Neural cell (in vitro differentiated cells): ENCODE results near the gene NOLC1. TPM values are rescaled to one million over a fixed set of nuclear protein-coding genes. Genes with fewer than 3 reads are reported as not detected.

Source experiments
- H2AFZ ChIP-seq: fragments of 200-600, 300-800 bp; sonication (generic), shearing (Covaris generic); 2 replicates; pipeline ENCODE4 v1.6.0; 2014; ENCODE audit warnings: low read depth, mild to moderate bottlenecking, antibody characterized with exemption, low read length, moderate library complexity
- H3F3A ChIP-seq: fragments of 200-600 bp; shearing (Covaris generic); 2 replicates; pipeline ENCODE4 v1.6.1; 2016; ENCODE audit warnings: mild to moderate bottlenecking, moderate library complexity, mixed read lengths, antibody characterized with exemption, low read length; ENCODE audit not compliant: insufficient read depth, poor library complexity, severe bottlenecking
- H3K27ac ChIP-seq: fragments of 200-600, 300-800 bp; sonication (generic), shearing (Covaris generic); 2 replicates; pipeline ENCODE4 v1.5.1; 2014; ENCODE audit warnings: mild to moderate bottlenecking, low read length, moderate library complexity
- H3K27me3 ChIP-seq: fragments of 300-800, 200-600 bp; sonication (generic), shearing (Covaris generic); 2 replicates; pipeline ENCODE4 v1.6.0; 2014; ENCODE audit warnings: mild to moderate bottlenecking, low read depth, low read length, moderate library complexity; ENCODE audit not compliant: insufficient read depth
- H3K36me3 ChIP-seq: fragments of 300-800, 200-600 bp; sonication (generic), shearing (Covaris generic); 2 replicates; pipeline ENCODE4 v1.5.1; 2014; ENCODE audit warnings: mild to moderate bottlenecking, antibody characterized with exemption, low read length, moderate library complexity; ENCODE audit not compliant: insufficient read depth
- H3K4me2 ChIP-seq: fragments of 300-800, 200-600 bp; sonication (generic), shearing (Covaris generic); 2 replicates; pipeline ENCODE4 v1.6.0; 2014; ENCODE audit warnings: mild to moderate bottlenecking, low read length
- H3K4me3 ChIP-seq: fragments of 300-800, 200-600 bp; sonication (generic), shearing (Covaris generic); 2 replicates; pipeline ENCODE4 v1.5.1; 2014; ENCODE audit warnings: mild to moderate bottlenecking, low read length, moderate library complexity
- H3K79me2 ChIP-seq: fragments of 200-600 bp; shearing (Covaris generic); replicated peaks from 2 replicates; pipeline ENCODE4 v1.6.0; 2014; ENCODE audit warnings: mild to moderate bottlenecking, low read length, moderate library complexity; ENCODE audit not compliant: insufficient read depth
- H3K9ac ChIP-seq: fragments of 300-800, 200-600 bp; sonication (generic), shearing (Covaris generic); 2 replicates; pipeline ENCODE4 v1.6.1; 2016; ENCODE audit warnings: mild to moderate bottlenecking, low read length, mixed read lengths
- H3K9me2 ChIP-seq: fragments of 200-600 bp; shearing (Covaris generic); 2 replicates; pipeline ENCODE4 v1.6.1; 2016; ENCODE audit warnings: mild to moderate bottlenecking, low read length, mixed read lengths; ENCODE audit not compliant: insufficient read depth
- H3K9me3 ChIP-seq: fragments of 200-600, 300-800 bp; sonication (generic), shearing (Covaris generic); 2 replicates; pipeline ENCODE4 v1.6.1; 2016; ENCODE audit warnings: mild to moderate bottlenecking, mixed run types, low read length, moderate library complexity, mixed read lengths
- H4K20me1 ChIP-seq: fragments of 200-600 bp; shearing (Covaris generic); 2 replicates; pipeline ENCODE4 v1.6.1; 2016; ENCODE audit warnings: mild to moderate bottlenecking, mixed run types; ENCODE audit not compliant: insufficient read depth
- CTCF ChIP-seq: fragments of 450-650 bp; IDR thresholded peaks from 2 replicates; pipeline ENCODE4 v1.5.1; 2014; ENCODE audit warnings: antibody characterized with exemption, mild to moderate bottlenecking, moderate library complexity; ENCODE audit not compliant: poor library complexity, severe bottlenecking
- EP300 ChIP-seq: fragments of 450-650 bp; conservative IDR thresholded peaks from 2 replicates; pipeline ENCODE4 v1.6.1; 2014; ENCODE audit warnings: antibody characterized with exemption, mild to moderate bottlenecking, moderate library complexity; ENCODE audit not compliant: poor library complexity, severe bottlenecking
- EZH2 ChIP-seq: fragments of 200-600, 300-800 bp; shearing (Covaris generic), sonication (generic); IDR thresholded peaks from 2 replicates; pipeline ENCODE4 v1.6.1; 2014; ENCODE audit warnings: antibody characterized with exemption, low read length, borderline replicate concordance, mild to moderate bottlenecking; ENCODE audit not compliant: insufficient read depth, poor library complexity, severe bottlenecking
- MXI1 ChIP-seq: fragments of 450-650 bp; conservative IDR thresholded peaks from 2 replicates; pipeline ENCODE4 v1.6.1; 2014; ENCODE audit warnings: antibody characterized with exemption, mild to moderate bottlenecking; ENCODE audit not compliant: poor library complexity, severe bottlenecking
- POLR2AphosphoS5 ChIP-seq: IDR thresholded peaks from 2 replicates; pipeline ENCODE4 v1.6.1; 2012
- RAD21 ChIP-seq: fragments of 450-650 bp; conservative IDR thresholded peaks from 2 replicates; pipeline ENCODE4 v1.6.1; 2014; ENCODE audit warnings: antibody characterized with exemption, mild to moderate bottlenecking, moderate library complexity
- REST ChIP-seq: IDR thresholded peaks from 2 replicates; pipeline ENCODE4 v1.6.1; 2012; ENCODE audit warnings: borderline replicate concordance
- SMC3 ChIP-seq: fragments of 450-650 bp; conservative IDR thresholded peaks from 2 replicates; pipeline ENCODE4 v1.6.1; 2014; ENCODE audit warnings: antibody characterized with exemption, mild to moderate bottlenecking, moderate library complexity; ENCODE audit not compliant: poor library complexity
- TAF1 ChIP-seq: IDR thresholded peaks from 2 replicates; pipeline ENCODE4 v1.6.1; 2012; ENCODE audit warnings: low read depth
- polyA plus RNA-seq: library from polyadenylated mRNA; depleted of rRNA; stranded (reverse); fragments of >200 nt; gene quantifications from 2 replicates; pipeline ENCODE4 v1.2.3, GENCODE V29; 2014

NOLC1 gene
- polyA plus RNA-seq, 1 donor from 2014 or later = 36.0 TPM

GRCh38 chr10:102200751-102201640 is 48.8 kb downstream of the NOLC1 start:
- Histone ChIP-seq H3K9ac (no peak overlapping the region), H3K9me3 (no peaks in the 10 kb centered on the region), H3K36me3 (no peaks in the 10 kb centered on the region), H3K79me2 (no peaks in the 10 kb centered on the region), H3F3A (no peaks in the 10 kb centered on the region), H3K27me3 (no peaks in the 10 kb centered on the region), H3K4me3 (no peak overlapping the region), H3K27ac (no peak overlapping the region), H4K20me1 (no peaks in the 10 kb centered on the region), H3K9me2 (no peaks in the 10 kb centered on the region), H3K4me2 (no peak overlapping the region), H2AFZ (no peak overlapping the region)
- TF ChIP-seq RAD21 = no peak
- TF ChIP-seq EZH2 = no peak
- TF ChIP-seq EP300 = no peak
- no peak for TF ChIP-seq CTCF
- TF ChIP-seq TAF1 = no peak
- TF ChIP-seq SMC3 = no peak
- TF ChIP-seq POLR2AphosphoS5 = no peak
- no peak for TF ChIP-seq MXI1
- TF ChIP-seq REST = no peak

- H3K27ac ChIP-seq = no peak overlapping the region
- H3K9me2 ChIP-seq = no peaks in the 10 kb centered on the region
- no peak overlapping the region for H2AFZ ChIP-seq
- H3K9me3 ChIP-seq = no peaks in the 10 kb centered on the region
- TF ChIP-seq SMC3 = no peak
- TF ChIP-seq POLR2AphosphoS5 = no peak
- no peak for TF ChIP-seq MXI1
- TF ChIP-seq RAD21 = no peak
- TF ChIP-seq EZH2 = no peak
- TF ChIP-seq CTCF = no peak
- no peak for TF ChIP-seq EP300
- no peak for TF ChIP-seq TAF1
- no peak for TF ChIP-seq REST
- no peaks in the 10 kb centered on the region for H3F3A ChIP-seq
- H3K36me3 ChIP-seq = no peaks in the 10 kb centered on the region
- no peaks in the 10 kb centered on the region for H4K20me1 ChIP-seq
- no peak overlapping the region for H3K9ac ChIP-seq
- H3K4me3 ChIP-seq = no peak overlapping the region
- no peaks in the 10 kb centered on the region for H3K79me2 ChIP-seq
- no peak overlapping the region for H3K4me2 ChIP-seq
- no peaks in the 10 kb centered on the region for H3K27me3 ChIP-seq
Observed at GRCh38 chr10:102202386-102202785, 50.2 kb downstream of the NOLC1 start.
